Ishikawa (cell line): ENCODE results near the gene KRTAP4-3.

Experiments
- CREB1 ChIP-seq: IDR thresholded peaks from 2 replicates; pipeline ENCODE4 v1.6.1; 2012; ENCODE audit warnings: low read depth
- EP300 ChIP-seq: IDR thresholded peaks from 2 replicates; pipeline ENCODE4 v1.6.1; 2012; ENCODE audit warnings: borderline replicate concordance
- FOXM1 ChIP-seq: IDR thresholded peaks from 2 replicates; pipeline ENCODE4 v1.6.1; 2012; ENCODE audit warnings: low read depth, borderline replicate concordance
- RAD21 ChIP-seq: IDR thresholded peaks from 2 replicates; pipeline ENCODE4 v1.6.1; 2012; ENCODE audit warnings: low read depth
- TAF1 ChIP-seq: IDR thresholded peaks from 2 replicates; pipeline ENCODE4 v1.6.1; 2012; ENCODE audit warnings: low read depth, mild to moderate bottlenecking
- TEAD4 ChIP-seq: IDR thresholded peaks from 2 replicates; pipeline ENCODE4 v1.6.1; 2012
- YY1 ChIP-seq: IDR thresholded peaks from 2 replicates; pipeline ENCODE4 v1.6.1; 2012; ENCODE audit warnings: low read depth
- TF ChIP-seq, protein P1 (sequence below): IDR thresholded peaks from 2 replicates; pipeline ENCODE4 v1.6.1; 2012
- TF ChIP-seq, protein P2 (sequence below): IDR thresholded peaks from 2 replicates; pipeline ENCODE4 v1.6.1; 2012; ENCODE audit warnings: low read depth, mild to moderate bottlenecking

DNA sequence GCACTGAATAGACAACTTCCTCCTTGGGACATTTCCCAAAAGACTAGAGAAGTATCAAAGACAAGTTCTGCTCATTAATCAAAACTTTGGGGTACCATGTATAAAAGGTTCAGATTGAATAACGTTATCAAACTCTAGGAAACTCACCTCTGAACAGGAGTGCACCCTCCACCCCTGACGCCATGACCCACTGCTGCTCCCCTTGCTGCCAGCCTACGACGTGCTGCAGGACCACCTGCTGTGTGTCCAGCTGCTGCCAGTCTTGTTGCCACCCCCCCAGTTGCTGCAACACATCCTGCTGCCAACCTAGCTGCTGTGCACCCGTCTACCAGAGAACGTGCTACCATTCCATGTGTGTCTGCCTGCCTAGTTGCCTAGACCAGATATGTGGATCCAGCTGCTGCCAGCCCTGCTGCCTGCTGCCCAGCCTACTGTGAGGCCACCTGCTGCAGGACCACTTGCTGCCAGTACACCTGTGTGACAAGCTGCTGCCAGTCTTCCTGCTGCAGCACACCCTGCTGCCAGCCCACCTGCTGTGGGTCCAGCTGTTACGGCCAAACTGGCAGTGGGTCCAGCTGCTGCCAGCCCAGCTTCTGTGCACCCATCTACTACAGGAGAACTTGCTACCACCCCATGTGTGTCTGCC lies 44.6 kb upstream of the KRTAP4-3 start:
- no peak for TF ChIP-seq YY1
- TF ChIP-seq RAD21, result no peak
- TF ChIP-seq, protein P1, sequence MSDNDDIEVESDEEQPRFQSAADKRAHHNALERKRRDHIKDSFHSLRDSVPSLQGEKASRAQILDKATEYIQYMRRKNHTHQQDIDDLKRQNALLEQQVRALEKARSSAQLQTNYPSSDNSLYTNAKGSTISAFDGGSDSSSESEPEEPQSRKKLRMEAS, result no peak
- no peak for TF ChIP-seq EP300
- no peak for TF ChIP-seq FOXM1
- no peak for TF ChIP-seq CREB1
- TF ChIP-seq, protein P2, sequence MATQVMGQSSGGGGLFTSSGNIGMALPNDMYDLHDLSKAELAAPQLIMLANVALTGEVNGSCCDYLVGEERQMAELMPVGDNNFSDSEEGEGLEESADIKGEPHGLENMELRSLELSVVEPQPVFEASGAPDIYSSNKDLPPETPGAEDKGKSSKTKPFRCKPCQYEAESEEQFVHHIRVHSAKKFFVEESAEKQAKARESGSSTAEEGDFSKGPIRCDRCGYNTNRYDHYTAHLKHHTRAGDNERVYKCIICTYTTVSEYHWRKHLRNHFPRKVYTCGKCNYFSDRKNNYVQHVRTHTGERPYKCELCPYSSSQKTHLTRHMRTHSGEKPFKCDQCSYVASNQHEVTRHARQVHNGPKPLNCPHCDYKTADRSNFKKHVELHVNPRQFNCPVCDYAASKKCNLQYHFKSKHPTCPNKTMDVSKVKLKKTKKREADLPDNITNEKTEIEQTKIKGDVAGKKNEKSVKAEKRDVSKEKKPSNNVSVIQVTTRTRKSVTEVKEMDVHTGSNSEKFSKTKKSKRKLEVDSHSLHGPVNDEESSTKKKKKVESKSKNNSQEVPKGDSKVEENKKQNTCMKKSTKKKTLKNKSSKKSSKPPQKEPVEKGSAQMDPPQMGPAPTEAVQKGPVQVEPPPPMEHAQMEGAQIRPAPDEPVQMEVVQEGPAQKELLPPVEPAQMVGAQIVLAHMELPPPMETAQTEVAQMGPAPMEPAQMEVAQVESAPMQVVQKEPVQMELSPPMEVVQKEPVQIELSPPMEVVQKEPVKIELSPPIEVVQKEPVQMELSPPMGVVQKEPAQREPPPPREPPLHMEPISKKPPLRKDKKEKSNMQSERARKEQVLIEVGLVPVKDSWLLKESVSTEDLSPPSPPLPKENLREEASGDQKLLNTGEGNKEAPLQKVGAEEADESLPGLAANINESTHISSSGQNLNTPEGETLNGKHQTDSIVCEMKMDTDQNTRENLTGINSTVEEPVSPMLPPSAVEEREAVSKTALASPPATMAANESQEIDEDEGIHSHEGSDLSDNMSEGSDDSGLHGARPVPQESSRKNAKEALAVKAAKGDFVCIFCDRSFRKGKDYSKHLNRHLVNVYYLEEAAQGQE, result no peak
- TF ChIP-seq TEAD4, result no peak
- TF ChIP-seq TAF1, result no peak
